Ovary (tissue), 9 donors: Measurements from ENCODE around the gene HIF1AN. TPM values are rescaled to one million over a fixed set of nuclear protein-coding genes. Genes with fewer than 3 reads are reported as not detected.

Source experiments
- DNase-seq, 5 donors: peaks; one replicate each; pipeline ENCODE4 v3.0.0-alpha.2; 2019 to 2020
- H3K27ac ChIP-seq, 2 donors: fragments of 200-600 bp; one replicate each; pipeline versions ENCODE4 v1.5.1 to v1.8.0; 2019 to 2022
- H3K27me3 ChIP-seq: fragments of 200-600 bp; one replicate; pipeline ENCODE4 v1.8.0; 2022
- H3K36me3 ChIP-seq: fragments of 200-600 bp; sonication (generic); one replicate; pipeline ENCODE4 v1.5.1; 2019
- H3K4me1 ChIP-seq: one replicate; pipeline ENCODE4 v1.8.1; 2013; ENCODE audit warnings: mild to moderate bottlenecking, moderate library complexity; ENCODE audit not compliant: insufficient read depth
- H3K4me3 ChIP-seq: fragments of 200-600 bp; sonication (generic); one replicate; pipeline ENCODE4 v1.5.1; 2017
- H3K9me3 ChIP-seq, 2 donors: fragments of 200-600 bp in 1 of 2; sonication (generic) in 1 of 2; one replicate each; pipeline versions ENCODE4 v1.5.1 to v1.8.1; 2013 to 2019; ENCODE audit warnings: mild to moderate bottlenecking in 1 of 2, moderate library complexity in 1 of 2
- EP300 ChIP-seq: sonication (generic); formaldehyde crosslinking; IDR thresholded peaks from one replicate; pipeline ENCODE4 v1.6.1; 2017; ENCODE audit warnings: antibody characterized with exemption
- POLR2A ChIP-seq: fragments of 450-650 bp; IDR thresholded peaks from one replicate; pipeline ENCODE4 v1.6.1; 2017; ENCODE audit warnings: antibody characterized with exemption, mild to moderate bottlenecking, moderate library complexity
- WGBS, 3 donors: extraction: QIAGEN DNeasy Blood & Tissue Kit in 1 of 3; methylation state at CpG; one replicate each; pipeline versions ENCODE4 v1.1.5 to v1.1.7; 2013 to 2017; 5-methylcytosine and 5-hydroxymethylcytosine counted together
- intact Hi-C, 4 donors: fragments of 100-400 bp; cut with DNase I; formaldehyde crosslinking; loops; one replicate each; pipeline versions ENCODE4 v1.11.0 to v1.15.1; 2022 to 2023
- polyA plus RNA-seq, 2 donors: library from polyadenylated mRNA; stranded (reverse); fragments of 200-250 nt in 1 of 2; fragments of 350-450 nt in 1 of 2; fragmentation: Illumina TruSeq in 1 of 2; extraction: RNeasy Lipid Tissue Mini Kit (QIAGEN cat#74804) in 1 of 2; gene quantifications; one replicate each; pipeline ENCODE4 v1.2.3, GENCODE V29; 2013 to 2014
- total RNA-seq, 7 donors: library from RNA; depleted of rRNA in 2 of 7; stranded (reverse); fragments of >200 nt in 2 of 7; fragmentation: NEBNext Ultra II Directional in 3 of 7; extraction: Animal tissue kit (Norgen Biotek cat#: 25700) in 3 of 7; gene quantifications; one replicate each; pipeline versions ENCODE4 v1.1.0 to v1.2.4, GENCODE V29; 2016 to 2023
- TF ChIP-seq, protein P1 (sequence below), 3 donors: fragments of 450-650 bp in 2 of 3; fragments of 200-600 bp in 1 of 3; IDR thresholded peaks; one replicate each; pipeline versions ENCODE4 v1.5.1 to v1.8.0; 2016 to 2022; ENCODE audit warnings: antibody characterized with exemption in 3 of 3, mild to moderate bottlenecking in 1 of 3
- donor health status: DM: no; HTN: no; CAD: no; lungs with moderate emphysema.
- donor health status: DM: no; HTN: no; CAD: no.
- donor health status: Bipolar disorder and iron deficiency.
- donor health status: DM: yes; HTN: yes; CAD: no.
- donor health status: DM: no; HTN: no; CAD: no.
- donor health status: DM: yes; HTN: yes; CAD: no.

HIF1AN gene
- total and polyA plus RNA-seq, 9 donors = 6.3 to 60.2 (median 40.1) TPM

DNA sequence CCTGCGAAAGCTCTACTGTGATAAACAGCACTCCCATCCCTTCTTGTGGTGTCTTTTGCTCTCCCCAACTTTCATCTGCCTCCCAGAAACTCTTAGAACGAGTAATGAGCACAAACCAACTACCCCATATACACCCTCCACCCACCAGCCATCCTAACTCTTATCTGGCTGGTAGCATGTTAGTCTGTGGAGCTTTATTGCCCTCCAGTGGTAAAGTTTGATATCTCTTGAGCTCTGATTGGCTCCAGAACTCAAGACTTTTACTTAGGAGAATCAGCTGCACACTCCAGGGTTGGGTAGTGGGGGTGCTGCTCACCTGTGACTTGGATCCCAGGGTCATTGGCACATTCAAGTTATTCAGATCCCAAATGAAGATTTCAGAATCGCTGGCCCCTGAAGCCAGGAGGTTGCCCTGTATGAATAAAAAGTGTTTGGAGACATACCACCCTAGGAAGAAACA is 27.0 kb upstream of the HIF1AN start:
- TF ChIP-seq EP300 = no peak
- TF ChIP-seq POLR2A = no peak
- TF ChIP-seq, protein P1, sequence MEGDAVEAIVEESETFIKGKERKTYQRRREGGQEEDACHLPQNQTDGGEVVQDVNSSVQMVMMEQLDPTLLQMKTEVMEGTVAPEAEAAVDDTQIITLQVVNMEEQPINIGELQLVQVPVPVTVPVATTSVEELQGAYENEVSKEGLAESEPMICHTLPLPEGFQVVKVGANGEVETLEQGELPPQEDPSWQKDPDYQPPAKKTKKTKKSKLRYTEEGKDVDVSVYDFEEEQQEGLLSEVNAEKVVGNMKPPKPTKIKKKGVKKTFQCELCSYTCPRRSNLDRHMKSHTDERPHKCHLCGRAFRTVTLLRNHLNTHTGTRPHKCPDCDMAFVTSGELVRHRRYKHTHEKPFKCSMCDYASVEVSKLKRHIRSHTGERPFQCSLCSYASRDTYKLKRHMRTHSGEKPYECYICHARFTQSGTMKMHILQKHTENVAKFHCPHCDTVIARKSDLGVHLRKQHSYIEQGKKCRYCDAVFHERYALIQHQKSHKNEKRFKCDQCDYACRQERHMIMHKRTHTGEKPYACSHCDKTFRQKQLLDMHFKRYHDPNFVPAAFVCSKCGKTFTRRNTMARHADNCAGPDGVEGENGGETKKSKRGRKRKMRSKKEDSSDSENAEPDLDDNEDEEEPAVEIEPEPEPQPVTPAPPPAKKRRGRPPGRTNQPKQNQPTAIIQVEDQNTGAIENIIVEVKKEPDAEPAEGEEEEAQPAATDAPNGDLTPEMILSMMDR (IDR thresholded peaks at IDR 0.05) = no peak
- intact Hi-C loops = no loop called here
- Histone ChIP-seq H3K9me3 (no peaks in the 10 kb centered on the region), H3K4me3 (no peak overlapping the region), H3K27ac (no peak overlapping the region), H3K4me1 (no peaks in the 10 kb centered on the region), H3K27me3 (no peaks in the 10 kb centered on the region), H3K36me3 (no peaks in the 10 kb centered on the region)
- DNase-seq = no peak
- 58 to 68% (median 61%) methylated on average over 3 of the region's 3 CpGs for WGBS, 3 donors

DNA sequence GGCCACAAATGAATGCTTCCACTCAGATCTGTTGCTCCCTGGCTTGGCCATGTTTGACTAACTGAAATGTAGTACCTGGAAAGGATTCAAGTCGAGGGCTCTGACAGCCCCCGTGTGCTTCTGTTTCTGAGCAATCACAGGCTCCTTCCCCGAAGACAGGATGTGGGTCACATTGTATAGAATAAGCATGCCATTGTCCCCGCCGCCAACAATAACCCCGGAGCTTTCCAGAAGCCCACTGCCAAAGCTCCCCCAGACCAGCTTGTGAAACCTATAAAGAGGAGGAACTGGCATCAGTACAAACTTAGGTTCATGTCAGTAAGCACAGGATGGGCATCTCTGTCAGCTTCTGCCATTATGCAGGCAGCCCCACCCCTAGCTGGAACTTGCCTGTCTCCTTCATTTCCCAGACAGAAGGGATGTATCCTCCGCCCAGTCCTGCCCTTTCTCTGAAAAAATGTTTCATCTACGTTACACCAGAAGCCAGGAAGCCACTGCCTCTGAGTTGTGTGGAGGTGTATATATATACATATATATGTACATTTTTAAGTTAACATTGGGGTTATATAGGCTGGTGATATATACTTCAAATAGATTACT is 26.4 kb upstream of the HIF1AN start:
- Histone ChIP-seq H3K4me1 (no peaks in the 10 kb centered on the region), H3K27me3 (no peaks in the 10 kb centered on the region), H3K4me3 (no peak overlapping the region), H3K36me3 (no peaks in the 10 kb centered on the region), H3K9me3 (no peaks in the 10 kb centered on the region), H3K27ac (no peak overlapping the region)
- no peak for TF ChIP-seq EP300
- intact Hi-C loops = no loop called here
- 82 to 85% (median 83%) methylated on average over 8 of the region's 8 CpGs for WGBS, 3 donors
- no peak for DNase-seq

DNA sequence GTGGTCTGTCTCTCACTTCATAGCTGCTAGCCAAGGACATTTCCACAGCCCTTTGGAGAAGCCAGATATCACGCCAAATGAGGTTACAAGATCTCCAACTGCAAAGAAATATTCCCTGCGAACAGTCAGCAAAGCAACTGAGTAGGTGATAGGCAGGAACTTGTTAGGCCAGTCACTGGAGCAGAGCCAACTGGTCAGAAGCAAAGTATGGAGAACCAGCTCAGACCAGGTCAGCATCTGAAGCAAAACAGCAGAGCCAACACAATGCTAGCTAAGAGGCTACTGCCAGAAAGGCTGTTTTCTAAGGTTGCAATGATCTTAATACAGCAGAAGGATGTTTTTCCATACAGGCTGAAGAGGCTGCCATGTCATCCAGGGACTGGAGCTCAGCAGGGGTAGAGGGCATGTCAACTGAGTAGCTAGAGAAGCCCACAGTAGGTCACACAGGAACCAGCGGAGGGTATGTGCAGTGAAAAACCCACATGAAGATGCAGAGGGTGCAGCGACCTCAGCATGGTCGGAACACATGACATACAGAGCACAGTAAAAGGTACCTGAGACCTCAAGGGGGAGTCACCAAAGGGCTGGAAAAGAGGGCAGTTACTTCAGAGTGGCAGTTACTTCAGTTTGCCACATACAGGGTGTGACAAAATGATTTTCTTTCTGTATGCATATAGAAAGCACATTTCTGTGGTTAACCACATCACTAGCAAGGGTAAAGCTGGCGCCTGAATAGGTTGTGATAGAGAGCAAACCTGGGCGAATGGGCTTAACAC is 25.0 kb upstream of the HIF1AN start:
- WGBS, 3 donors = 87 to 92% (median 89%) methylated on average over 7 of the region's 7 CpGs
- no peak for DNase-seq
- no peaks in the 10 kb centered on the region for H3K4me1 ChIP-seq
- no peak for TF ChIP-seq EP300
- TF ChIP-seq, protein P1 (IDR thresholded peaks at IDR 0.05) = no peak
- no peak for TF ChIP-seq POLR2A
- no peaks in the 10 kb centered on the region for H3K9me3 ChIP-seq
- no peak overlapping the region for H3K4me3 ChIP-seq
- intact Hi-C loops = loop anchor here in 1 of 4 donors (10.0 kb wide), 2 partner anchors 176 to 206 kb away; partner anchors contain the start of gene PKD2L1
- H3K36me3 ChIP-seq = no peaks in the 10 kb centered on the region
- H3K27ac ChIP-seq = no peak overlapping the region
- no peaks in the 10 kb centered on the region for H3K27me3 ChIP-seq

DNA sequence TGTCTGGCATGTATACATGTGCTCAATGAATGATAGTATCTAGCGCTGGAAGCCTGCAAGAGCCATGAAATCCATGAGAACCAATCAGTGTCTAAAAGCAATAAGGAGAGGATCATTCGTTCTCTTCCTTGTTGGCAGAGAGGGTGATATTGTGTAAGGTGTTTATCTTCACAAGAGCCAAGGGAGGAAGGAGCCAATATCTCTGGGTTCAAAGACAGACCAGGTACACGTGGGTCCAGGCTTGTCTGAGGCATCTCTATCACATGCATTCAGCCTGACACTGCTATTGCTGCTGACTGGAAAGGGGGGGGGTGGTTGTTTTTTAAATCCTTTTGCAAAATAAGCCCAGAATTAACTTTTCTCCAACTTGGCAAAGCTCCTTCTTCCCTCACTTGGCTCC is 20.1 kb upstream of the HIF1AN start:
- Histone ChIP-seq H3K36me3 (no peaks in the 10 kb centered on the region), H3K27ac (no peak overlapping the region), H3K27me3 (no peaks in the 10 kb centered on the region), H3K4me1 (peaks cover 8% of the 10 kb centered on the region), H3K9me3 (no peaks in the 10 kb centered on the region), H3K4me3 (no peak overlapping the region)
- 69 to 85% (median 80%) methylated on average over 3 of the region's 3 CpGs for WGBS, 3 donors
- no peak for TF ChIP-seq POLR2A
- no peak for TF ChIP-seq EP300
- no peak for DNase-seq
- intact Hi-C loops = loop anchor here in 1 of 4 donors (10.0 kb wide), 2 partner anchors 181 to 211 kb away; partner anchors contain the start of gene PKD2L1

DNA sequence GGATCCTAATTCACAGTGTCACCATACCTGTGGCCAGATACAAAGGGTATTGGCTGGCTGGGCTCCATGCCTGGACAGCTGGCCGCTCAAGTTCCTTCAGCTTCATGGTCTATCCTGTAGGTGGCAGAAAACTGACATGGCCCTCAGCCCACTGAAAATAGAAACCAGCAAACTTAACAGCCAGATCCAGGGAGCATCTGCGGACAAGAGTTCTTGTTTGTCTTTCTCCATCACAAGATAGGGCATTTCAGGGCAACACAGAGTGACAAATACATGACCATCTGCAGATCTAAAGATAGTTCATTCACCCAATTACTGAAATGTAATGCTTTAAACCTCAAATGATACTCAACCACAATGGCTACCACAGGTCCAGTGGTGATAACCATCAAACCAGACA is 18.9 kb upstream of the HIF1AN start:
- Histone ChIP-seq H3K4me1 (peaks cover 8% of the 10 kb centered on the region), H3K27me3 (no peaks in the 10 kb centered on the region), H3K36me3 (no peaks in the 10 kb centered on the region), H3K4me3 (no peak overlapping the region), H3K27ac (no peak overlapping the region), H3K9me3 (no peaks in the 10 kb centered on the region)
- no peak for DNase-seq
- TF ChIP-seq, protein P1 (IDR thresholded peaks at IDR 0.05) = no peak
- no peak for TF ChIP-seq POLR2A
- TF ChIP-seq EP300 = no peak
- WGBS, 3 donors = 83 to 98% (median 85%) methylated on average over 2 of the region's 2 CpGs
- intact Hi-C loops = loop anchor here in 1 of 4 donors (10.0 kb wide), 2 partner anchors 182 to 212 kb away; partner anchors contain the start of gene PKD2L1
